Parathyroid adenoma (tissue), 2 donors: ENCODE results near the gene TNPO2.
A peak's percentile ranks its signal among the peaks of the same experiment; 100 is the strongest.

Experiments
- H2AFZ ChIP-seq: fragments of 300-600 bp; sonication (generic); one replicate; pipeline ENCODE4 v1.7.0; 2017; ENCODE audit warnings: antibody characterized with exemption, mild to moderate bottlenecking
- H3K27ac ChIP-seq: fragments of 300-600 bp; sonication (generic); one replicate; pipeline ENCODE4 v1.7.0; 2017
- H3K27me3 ChIP-seq: fragments of 300-600 bp; sonication (generic); one replicate; pipeline ENCODE4 v1.7.0; 2017; ENCODE audit warnings: low read length; ENCODE audit not compliant: control insufficient read depth, insufficient read depth
- H3K36me3 ChIP-seq: fragments of 300-600 bp; sonication (generic); one replicate; pipeline ENCODE4 v1.7.0; 2017; ENCODE audit warnings: low read length; ENCODE audit not compliant: control insufficient read depth, insufficient read depth
- H3K4me1 ChIP-seq: fragments of 300-600 bp; sonication (generic); one replicate; pipeline ENCODE4 v1.7.0; 2017; ENCODE audit warnings: control low read depth
- H3K4me2 ChIP-seq: fragments of 300-600 bp; sonication (generic); one replicate; pipeline ENCODE4 v1.7.0; 2017; ENCODE audit warnings: low read length
- H3K4me3 ChIP-seq: fragments of 300-600 bp; sonication (generic); one replicate; pipeline ENCODE4 v1.7.0; 2017; ENCODE audit warnings: low read depth, low read length
- H3K79me2 ChIP-seq: fragments of 300-600 bp; sonication (generic); one replicate; pipeline ENCODE4 v1.7.0; 2017; ENCODE audit warnings: control low read depth
- H3K9ac ChIP-seq: fragments of 300-600 bp; sonication (generic); one replicate; pipeline ENCODE4 v1.7.0; 2017; ENCODE audit warnings: mild to moderate bottlenecking
- H3K9me3 ChIP-seq: fragments of 300-600 bp; sonication (generic); one replicate; pipeline ENCODE4 v1.7.0; 2017; ENCODE audit warnings: low read length; ENCODE audit not compliant: control insufficient read depth
- CTCF ChIP-seq: fragments of 300-600 bp; sonication (generic); IDR thresholded peaks from one replicate; pipeline ENCODE4 v1.7.0; 2017; ENCODE audit warnings: antibody characterized with exemption, mild to moderate bottlenecking
- donor health status: primary hyperparathyroidism.

TNPO2 gene

GRCh38 chr19:12675399-12675798 lies 48.3 kb downstream of the TNPO2 start:
- no peak overlapping the region for H3K4me2 ChIP-seq
- H3K27ac ChIP-seq, result no peak overlapping the region
- H3K9me3 ChIP-seq, result no peaks in the 10 kb centered on the region
- H3K4me3 ChIP-seq, result no peak overlapping the region
- H3K36me3 ChIP-seq, result no peaks in the 10 kb centered on the region
- H3K9ac ChIP-seq, result no peak overlapping the region
- H2AFZ ChIP-seq, result no peak overlapping the region
- H3K79me2 ChIP-seq, result peaks cover 5% of the 10 kb centered on the region
- peaks cover 9% of the 10 kb centered on the region for H3K4me1 ChIP-seq
- no peaks in the 10 kb centered on the region for H3K27me3 ChIP-seq
- TF ChIP-seq CTCF, result no peak

GRCh38 chr19:12672744-12673143 lies 51.0 kb downstream of the TNPO2 start:
- peaks cover 11% of the 10 kb centered on the region for H3K4me1 ChIP-seq
- no peak overlapping the region for H3K27ac ChIP-seq
- no peak overlapping the region for H3K4me3 ChIP-seq
- no peaks in the 10 kb centered on the region for H3K36me3 ChIP-seq
- H3K4me2 ChIP-seq, result no peak overlapping the region
- no peak overlapping the region for H2AFZ ChIP-seq
- no peak overlapping the region for H3K9ac ChIP-seq
- TF ChIP-seq CTCF, result no peak
- no peaks in the 10 kb centered on the region for H3K9me3 ChIP-seq
- peaks cover 5% of the 10 kb centered on the region for H3K79me2 ChIP-seq
- H3K27me3 ChIP-seq, result no peaks in the 10 kb centered on the region

GRCh38 chr19:12670159-12670928 lies 53.4 kb downstream of the TNPO2 start:
- Histone ChIP-seq H3K9ac (peak overlapping the region; percentile 24), H3K36me3 (no peaks in the 10 kb centered on the region), H2AFZ (peak overlapping the region; percentile 75), H3K79me2 (peaks cover 5% of the 10 kb centered on the region), H3K27ac (peak overlapping the region; percentile 95), H3K9me3 (no peaks in the 10 kb centered on the region), H3K27me3 (no peaks in the 10 kb centered on the region), H3K4me2 (peak overlapping the region; percentile 100), H3K4me1 (peaks cover 10% of the 10 kb centered on the region), H3K4me3 (peak overlapping the region; percentile 97)
- no peak for TF ChIP-seq CTCF

GRCh38 chr19:12669270-12670158 lies 54.2 kb downstream of the TNPO2 start:
- Histone ChIP-seq H3K79me2 (peaks cover 5% of the 10 kb centered on the region), H3K4me1 (peaks cover 10% of the 10 kb centered on the region), H2AFZ (peak overlapping the region; percentile 75), H3K4me2 (peak overlapping the region; percentile 100), H3K27ac (peak overlapping the region; percentile 95), H3K9me3 (no peaks in the 10 kb centered on the region), H3K9ac (peak overlapping the region; percentile 24), H3K4me3 (peak overlapping the region; percentile 97), H3K36me3 (no peaks in the 10 kb centered on the region), H3K27me3 (no peaks in the 10 kb centered on the region)
- no peak for TF ChIP-seq CTCF
